HG03558 (cell line): Measurements from ENCODE around the gene SFSWAP.
"Not testable (repeated sequence)": the region's sequence is repeated elsewhere in the genome, so short reads cannot be mapped to it uniquely, and the experiment has no call there.

Source experiments
- ATAC-seq: cut with Tn5 transposase; IDR thresholded peaks from one replicate; pipeline ENCODE4 v1.9.1; 2021; ENCODE audit warnings: moderate number of reproducible peaks; ENCODE audit not compliant: unreplicated experiment; ENCODE audit errors: extremely low read depth

SFSWAP gene

DNA sequence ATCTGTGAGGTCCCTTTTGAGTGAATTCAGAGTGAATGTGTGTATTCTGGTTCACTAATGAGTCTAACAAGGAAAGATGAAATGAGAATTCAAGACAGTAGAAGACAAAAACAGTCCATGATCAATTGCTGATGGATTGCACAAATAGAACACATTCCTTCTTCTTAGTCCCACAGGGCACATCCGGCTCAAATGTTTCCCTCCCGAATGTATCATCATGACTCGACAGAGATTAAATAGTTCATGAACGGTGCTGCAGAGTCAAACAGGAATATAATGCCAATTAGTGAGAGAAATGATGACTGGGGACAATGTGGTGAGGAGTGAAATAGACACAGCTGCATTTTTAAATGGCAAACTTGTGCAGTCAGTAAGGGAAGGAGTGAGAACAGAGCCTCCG lies 11.5 kb upstream of the SFSWAP start:
- no peak for ATAC-seq

DNA sequence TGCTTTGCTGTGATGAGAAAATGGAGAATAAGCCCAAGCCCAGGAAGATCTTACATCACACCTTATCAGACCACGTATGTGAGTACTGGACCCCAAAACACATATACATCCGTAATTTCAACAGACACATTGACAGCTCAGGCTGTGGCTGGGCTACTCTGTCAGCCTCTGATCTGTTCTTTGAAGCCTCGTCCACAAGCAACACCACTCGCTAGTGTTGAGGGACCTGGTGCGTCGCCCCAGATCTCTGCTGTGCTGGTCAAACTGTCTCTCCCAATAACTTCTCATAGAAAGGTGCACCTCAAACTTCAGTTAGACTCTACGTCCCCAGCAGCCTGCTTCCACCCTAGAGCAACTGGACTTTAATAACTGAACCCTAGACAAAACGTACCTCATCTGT lies 10.6 kb upstream of the SFSWAP start:
- ATAC-seq: no peak

DNA sequence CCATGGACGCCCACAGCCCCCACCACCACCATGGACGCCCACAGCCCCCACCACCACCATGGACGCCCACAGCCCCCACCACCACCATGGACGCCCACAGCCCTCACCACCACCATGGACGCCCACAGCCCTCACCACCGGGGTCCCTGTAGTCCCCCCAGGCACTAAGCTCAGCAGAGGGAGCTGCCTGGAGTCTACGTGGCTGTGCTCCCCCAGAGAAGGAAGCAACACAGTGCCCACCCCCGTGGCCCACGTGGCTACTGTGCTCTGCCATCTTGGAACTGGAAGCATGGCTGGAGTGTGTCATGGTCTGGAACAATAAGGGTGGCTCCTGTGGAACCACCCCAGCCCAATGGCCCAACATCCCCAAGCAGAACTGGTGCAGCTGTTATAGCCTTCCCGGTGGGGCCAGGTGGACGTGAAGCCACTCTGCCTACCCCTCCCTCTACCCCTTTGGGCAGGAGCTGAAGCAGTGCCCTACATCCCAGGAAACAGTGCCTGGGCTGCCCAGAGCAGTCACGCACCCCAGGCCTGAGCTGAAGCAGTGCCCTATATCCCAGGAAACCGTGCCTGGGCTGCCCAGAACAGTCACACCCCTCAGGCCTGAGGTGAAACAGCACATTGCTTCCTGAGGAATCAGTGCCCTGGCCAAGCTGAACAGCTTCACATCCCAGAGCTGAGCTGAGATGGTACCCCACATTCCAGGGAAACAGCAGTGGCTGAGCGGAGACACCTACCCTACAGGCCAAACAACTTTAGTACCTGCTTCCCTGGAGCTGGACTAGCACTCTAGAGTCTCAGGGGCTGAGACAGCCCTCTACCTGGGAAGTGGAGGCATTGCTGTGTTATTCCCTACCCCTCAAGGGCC lies 9.0 kb upstream of the SFSWAP start:
- ATAC-seq: no peak

GRCh38 chr12:131702573-131702877 lies 8.4 kb upstream of the SFSWAP start:
- ATAC-seq: no peak

GRCh38 chr12:131703161-131703560 lies 7.7 kb upstream of the SFSWAP start:
- ATAC-seq: no peak

- ATAC-seq: no peak
These were observed 6.4 kb upstream of the SFSWAP start for GRCh38 chr12:131704509-131704908.

DNA sequence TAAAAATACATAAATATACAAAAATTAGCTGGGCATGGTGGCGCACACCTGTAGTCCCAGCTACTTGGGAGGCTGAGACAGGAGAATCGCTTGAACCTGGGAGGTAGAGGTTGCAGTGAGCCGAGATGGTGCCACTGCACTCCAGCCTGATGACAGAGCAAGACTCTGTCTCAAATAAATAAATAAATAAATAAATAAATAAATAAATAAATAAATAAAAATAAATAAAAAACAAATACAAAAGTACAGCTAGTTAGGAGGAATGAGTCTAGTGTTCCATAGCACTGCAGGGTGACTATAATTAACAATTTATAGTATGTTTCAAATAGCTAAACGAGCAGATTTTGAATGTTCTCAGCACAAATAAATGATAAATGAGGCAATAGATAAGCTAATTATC lies 4.2 kb upstream of the SFSWAP start:
- not testable (repeated sequence) for ATAC-seq

DNA sequence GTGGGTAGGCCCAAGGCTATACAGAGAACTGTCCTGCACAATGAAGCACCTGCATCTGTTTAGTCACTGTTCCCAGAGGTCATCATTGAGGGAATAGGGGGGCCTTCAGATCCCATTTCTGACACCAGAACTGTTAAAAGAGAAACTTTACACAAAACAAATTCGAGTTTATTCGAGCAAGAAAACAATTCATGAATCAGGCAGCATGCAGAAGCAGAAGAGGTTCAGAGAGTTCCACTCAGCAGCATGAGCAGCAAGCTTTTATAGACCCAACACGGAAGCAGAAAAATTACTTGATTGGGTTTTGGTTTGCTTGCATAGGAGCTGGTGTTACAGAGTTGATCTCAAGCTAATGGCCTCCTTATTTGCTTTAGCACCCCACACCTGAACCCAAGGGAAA lies 1.7 kb upstream of the SFSWAP start:
- no peak for ATAC-seq

DNA sequence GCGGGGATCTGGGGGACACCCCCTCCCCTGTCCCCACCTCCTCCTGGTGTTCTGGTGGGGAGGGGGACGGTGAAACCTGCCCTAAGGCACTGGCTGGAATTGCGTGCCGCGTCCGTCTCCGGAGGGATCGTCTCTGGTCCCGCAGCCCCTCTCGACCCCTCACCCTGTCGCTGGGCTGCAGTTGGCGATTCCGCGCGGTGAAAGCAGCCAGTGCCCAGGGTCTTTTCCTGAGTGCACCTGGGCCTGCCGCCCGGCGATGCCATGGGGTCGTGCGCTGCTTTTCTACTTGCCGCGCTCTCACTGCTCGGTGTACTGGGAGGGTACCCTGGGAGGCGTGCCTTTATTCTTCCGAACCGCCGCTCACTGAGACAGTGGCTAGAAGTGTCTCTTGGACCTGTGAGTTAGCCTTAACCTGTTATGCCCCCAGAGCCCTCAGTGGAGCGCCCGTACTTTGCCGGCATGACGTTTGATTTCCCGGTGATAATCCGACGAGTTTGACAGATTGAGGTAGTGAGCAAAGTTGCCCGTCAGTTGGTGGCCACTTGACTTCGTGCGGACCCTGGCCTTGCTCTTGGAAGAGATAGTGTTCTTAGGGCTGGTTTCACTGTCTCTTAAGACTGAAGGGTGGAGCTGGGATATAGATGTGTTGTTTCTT lies 788 bp downstream of the SFSWAP start:
- no peak for ATAC-seq

GRCh38 chr12:131713349-131713748 lies 2.5 kb downstream of the SFSWAP start:
- no peak for ATAC-seq

GRCh38 chr12:131714759-131715158 lies 3.9 kb downstream of the SFSWAP start:
- ATAC-seq: no peak

- ATAC-seq: no peak
These were observed 5.4 kb downstream of the SFSWAP start for GRCh38 chr12:131716282-131716681.

GRCh38 chr12:131720241-131720640 lies 9.4 kb downstream of the SFSWAP start:
- no peak for ATAC-seq

- no peak for ATAC-seq
These were observed 10.0 kb downstream of the SFSWAP start for GRCh38 chr12:131720921-131721320.

DNA sequence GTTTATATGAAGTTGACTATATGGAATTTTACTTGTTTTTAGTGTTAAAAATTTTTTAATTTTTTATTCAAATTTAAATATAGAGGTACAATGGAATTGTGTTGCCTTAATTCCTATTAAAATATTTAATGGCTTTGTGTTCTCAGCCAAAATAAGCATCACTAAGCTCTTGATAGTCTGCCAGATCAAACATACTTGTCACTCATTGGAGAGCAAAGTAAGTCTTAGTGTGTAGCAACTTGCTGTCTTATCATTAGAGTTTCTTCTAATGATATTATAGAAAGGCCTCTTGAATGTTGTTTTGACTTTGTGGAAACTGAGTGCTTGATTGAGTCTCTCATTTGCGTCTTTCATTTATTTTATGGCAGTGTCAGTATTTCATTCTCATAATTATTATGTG lies 10.7 kb downstream of the SFSWAP start:
- ATAC-seq: no peak

DNA sequence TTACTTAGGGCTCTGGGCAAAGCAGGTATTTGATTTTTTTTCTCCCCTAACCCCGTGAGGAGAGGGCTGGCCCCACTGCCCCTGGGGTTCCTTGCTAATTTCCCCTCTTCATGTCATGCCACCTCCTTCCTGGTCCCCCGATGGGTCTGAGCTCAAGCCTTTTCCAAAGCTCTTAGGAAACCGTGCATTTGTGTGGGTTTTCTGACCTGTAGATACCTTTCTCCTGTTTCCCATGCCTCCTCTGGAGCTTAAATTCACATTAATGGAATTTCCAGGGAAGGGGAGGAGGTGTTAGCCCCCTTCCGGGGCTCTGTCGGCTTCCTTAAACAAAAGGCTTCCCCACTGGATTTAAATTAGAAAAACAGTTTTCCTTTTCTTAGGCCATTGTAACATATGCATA lies 12.6 kb downstream of the SFSWAP start:
- ATAC-seq: no peak

- ATAC-seq: no peak
These were observed 13.6 kb downstream of the SFSWAP start for GRCh38 chr12:131724534-131724933.

- no peak for ATAC-seq
These were observed 14.6 kb downstream of the SFSWAP start for GRCh38 chr12:131725503-131725902.

DNA sequence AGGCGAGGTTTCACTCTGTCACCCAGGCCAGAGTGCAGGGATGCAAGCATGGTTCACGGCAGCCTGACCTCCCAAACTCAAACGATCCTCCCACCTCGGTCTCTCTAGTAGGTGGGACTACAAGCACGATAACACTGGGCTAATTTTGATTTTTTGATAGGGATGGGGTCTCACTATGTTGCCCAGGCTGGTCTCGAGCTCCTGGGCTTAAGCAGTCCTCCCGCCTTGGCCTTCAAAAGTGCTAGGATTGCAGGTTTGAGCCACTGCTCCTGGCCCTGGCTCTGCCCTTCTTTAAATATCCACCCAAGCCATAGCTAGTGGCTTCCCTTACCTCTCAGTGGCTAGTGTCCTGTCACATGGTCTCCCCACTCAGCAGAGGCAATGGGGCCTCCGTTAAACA lies 17.8 kb downstream of the SFSWAP start:
- ATAC-seq: no peak

- no peak for ATAC-seq
These were observed 18.5 kb downstream of the SFSWAP start for GRCh38 chr12:131729254-131729955.

- no peak for ATAC-seq
These were observed 22.2 kb downstream of the SFSWAP start for GRCh38 chr12:131732996-131733615.
